HG02623 (cell line): ENCODE measurements around the gene BRSK1.

Source experiments
- ATAC-seq: cut with Tn5 transposase; IDR thresholded peaks from one replicate; pipeline ENCODE4 v1.9.1; 2021; ENCODE audit warnings: moderate library complexity; ENCODE audit not compliant: unreplicated experiment

Gene BRSK1

GRCh38 chr19:55350620-55351315 is 67.0 kb downstream of the BRSK1 start:
- no peak for ATAC-seq

GRCh38 chr19:55352040-55352439 is 68.2 kb downstream of the BRSK1 start:
- no peak for ATAC-seq

- no peak for ATAC-seq
Measured at GRCh38 chr19:55352549-55353145, 68.8 kb downstream of the BRSK1 start.

GRCh38 chr19:55353356-55353802 is 69.6 kb downstream of the BRSK1 start:
- ATAC-seq: no peak

- no peak for ATAC-seq
Measured at GRCh38 chr19:55353803-55354697, 70.3 kb downstream of the BRSK1 start.

- no peak for ATAC-seq
Measured at GRCh38 chr19:55354698-55355212, 71.0 kb downstream of the BRSK1 start, which contains the start of gene COX6B2. COX6B2 (minus strand) TSS chr19:55354719; CDS start chr19:55354521, 198 bp downstream.

GRCh38 chr19:55355213-55355821 is 71.5 kb downstream of the BRSK1 start:
- ATAC-seq: no peak

- no peak for ATAC-seq
Measured at GRCh38 chr19:55358493-55358892, 74.7 kb downstream of the BRSK1 start.

- ATAC-seq: no peak
Measured at GRCh38 chr19:55358943-55359908, 75.4 kb downstream of the BRSK1 start.

GRCh38 chr19:55360902-55361301 is 77.1 kb downstream of the BRSK1 start:
- no peak for ATAC-seq
